H1 (cell line): ENCODE measurements around the gene GALNTL6.

Source experiments
- CBX8 ChIP-seq: fragments of 300-800, 300-1000 bp; sonication (generic); IDR thresholded peaks from 2 replicates; pipeline ENCODE4 v1.7.1; 2016; ENCODE audit warnings: low read depth, low read length, borderline replicate concordance
- CTCF ChIP-seq, 3 experiments: IDR thresholded peaks; 1 replicate in 2 of 3; 2 replicates in 1 of 3; pipeline versions ENCODE4 v1.5.1 to v1.6.1; 2011; ENCODE audit warnings: low read length in 3 of 3, mild to moderate bottlenecking in 3 of 3, inconsistent platforms in 2 of 3, low read depth in 1 of 3, moderate library complexity in 1 of 3; ENCODE audit not compliant: insufficient read depth in 1 of 3; ENCODE audit errors: control extremely low read depth in 1 of 3
- EZH2 ChIP-seq: fragments of 200-600 bp; sonication (generic); IDR thresholded peaks from 2 replicates; pipeline ENCODE4 v1.7.1; 2012; ENCODE audit warnings: low read depth, mild to moderate bottlenecking, moderate library complexity, low read length, inconsistent platforms; ENCODE audit not compliant: severe bottlenecking
- POLR2A ChIP-seq, 2 experiments: IDR thresholded peaks; 1 replicate in 1 of 2; 2 replicates in 1 of 2; pipeline ENCODE4 v1.6.1; 2011; ENCODE audit warnings: low read depth in 2 of 2, low read length in 2 of 2, mild to moderate bottlenecking in 2 of 2; ENCODE audit errors: control extremely low read depth in 1 of 2
- ZNF274 ChIP-seq: IDR thresholded peaks from 2 replicates; pipeline ENCODE4 v1.7.0; 2012; ENCODE audit warnings: low read length, borderline replicate concordance; ENCODE audit errors: extremely low read depth
- TF ChIP-seq, protein P1 (sequence below): IDR thresholded peaks from 2 replicates; pipeline ENCODE4 v1.6.1; 2012; ENCODE audit warnings: low read length, inconsistent platforms

GRCh38 chr4:172995161-172995560 lies 1182.0 kb downstream of the GALNTL6 start:
- TF ChIP-seq, protein P1, sequence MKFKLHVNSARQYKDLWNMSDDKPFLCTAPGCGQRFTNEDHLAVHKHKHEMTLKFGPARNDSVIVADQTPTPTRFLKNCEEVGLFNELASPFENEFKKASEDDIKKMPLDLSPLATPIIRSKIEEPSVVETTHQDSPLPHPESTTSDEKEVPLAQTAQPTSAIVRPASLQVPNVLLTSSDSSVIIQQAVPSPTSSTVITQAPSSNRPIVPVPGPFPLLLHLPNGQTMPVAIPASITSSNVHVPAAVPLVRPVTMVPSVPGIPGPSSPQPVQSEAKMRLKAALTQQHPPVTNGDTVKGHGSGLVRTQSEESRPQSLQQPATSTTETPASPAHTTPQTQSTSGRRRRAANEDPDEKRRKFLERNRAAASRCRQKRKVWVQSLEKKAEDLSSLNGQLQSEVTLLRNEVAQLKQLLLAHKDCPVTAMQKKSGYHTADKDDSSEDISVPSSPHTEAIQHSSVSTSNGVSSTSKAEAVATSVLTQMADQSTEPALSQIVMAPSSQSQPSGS, result no peak
- TF ChIP-seq EZH2 (no peak), CBX8 (no peak), CTCF (IDR thresholded peaks at IDR 0.05; ENCODE audit: control extremely low read depth in 1 of 3, insufficient read depth in 1 of 3, low read depth in 1 of 3, low read length in 3 of 3) (no peak), POLR2A (IDR thresholded peaks at IDR 0.05; ENCODE audit: control extremely low read depth in 1 of 2, low read depth in 2 of 2, low read length in 2 of 2) (no peak), ZNF274 (no peak)
